Measurements from ENCODE around the gene RNF213.

The RNF213 gene

GRCh38 chr17:80422981-80423380 is 162.3 kb downstream of the RNF213 start:
- DNase-seq, result no peak

GRCh38 chr17:80423536-80424225 is 163.0 kb downstream of the RNF213 start:
- no peak for DNase-seq

- no peak for DNase-seq
Measured at GRCh38 chr17:80424261-80424660, 163.6 kb downstream of the RNF213 start.

GRCh38 chr17:80424878-80425765 is 164.5 kb downstream of the RNF213 start:
- no peak for DNase-seq

GRCh38 chr17:80425835-80426426 is 165.3 kb downstream of the RNF213 start:
- no peak for DNase-seq

- DNase-seq, result peak; percentile 70 to 86 (median 83)
Measured at GRCh38 chr17:80426671-80427326, 166.1 kb downstream of the RNF213 start.

- DNase-seq, result no peak
Measured at GRCh38 chr17:80427366-80428282, 167.0 kb downstream of the RNF213 start.

- DNase-seq, result no peak
Measured at GRCh38 chr17:80428363-80428762, 167.7 kb downstream of the RNF213 start.

GRCh38 chr17:80428796-80429195 is 168.1 kb downstream of the RNF213 start:
- DNase-seq, result no peak

- DNase-seq, result no peak
Measured at GRCh38 chr17:80429356-80430275, 169.0 kb downstream of the RNF213 start.

- no peak for DNase-seq
Measured at GRCh38 chr17:80430446-80431245, 170.0 kb downstream of the RNF213 start.

- DNase-seq, result no peak
Measured at GRCh38 chr17:80431246-80432195, 170.9 kb downstream of the RNF213 start.

GRCh38 chr17:80432350-80432955 is 171.8 kb downstream of the RNF213 start:
- no peak for DNase-seq

- DNase-seq, result no peak
Measured at GRCh38 chr17:80432961-80433550, 172.4 kb downstream of the RNF213 start.

- DNase-seq, result no peak
Measured at GRCh38 chr17:80433916-80434666, 173.4 kb downstream of the RNF213 start.

GRCh38 chr17:80437532-80437931 is 176.9 kb downstream of the RNF213 start:
- DNase-seq, result no peak

GRCh38 chr17:80438806-80439205 is 178.2 kb downstream of the RNF213 start:
- DNase-seq, result no peak

Measured in stimulated activated naive CD4-positive, alpha-beta T cell (primary cell).